HG02852 (cell line): ENCODE results near the gene SETD2.

ENCODE experiments used
- ATAC-seq: cut with Tn5 transposase; IDR thresholded peaks from one replicate; pipeline ENCODE4 v1.9.1; 2021; ENCODE audit warnings: mild to moderate bottlenecking, moderate library complexity; ENCODE audit not compliant: unreplicated experiment

Gene SETD2

GRCh38 chr3:46966811-46967210 is 197.1 kb downstream of the SETD2 start:
- ATAC-seq: no peak
